ENCODE data around the gene GZMM. TPM values are rescaled to one million over a fixed set of nuclear protein-coding genes. Genes with fewer than 3 reads are reported as not detected.

Gene GZMM
- total and polyA plus RNA-seq, 4 donors: 0.74 to 3.0 (median 2.5) TPM

- Histone ChIP-seq H3K27ac (ENCODE audit: low read depth in 1 of 2, low read length in 1 of 2) (peak overlapping the region; percentile 92 to 99), H3K4me3 (peak overlapping the region; percentile 73), H3K27me3 (ENCODE audit: control insufficient read depth in 3 of 3, insufficient read depth in 3 of 3, low read length in 2 of 3) (peaks cover 0 to 1% (median 0%) of the 10 kb centered on the region in 3 donors), H3K36me3 (ENCODE audit: control insufficient read depth in 4 of 4, insufficient read depth in 4 of 4, low read length in 4 of 4) (no peaks in the 10 kb centered on the region), H3K9me3 (ENCODE audit: control insufficient read depth in 4 of 4, insufficient read depth in 3 of 4, low read length in 3 of 4) (peaks cover 0 to 2% (median 0%) of the 10 kb centered on the region in 4 donors), H3K4me1 (ENCODE audit: control insufficient read depth in 5 of 5, insufficient read depth in 5 of 5, low read length in 5 of 5) (peaks cover 0 to 19% (median 8%) of the 10 kb centered on the region in 5 donors), H3K9ac (ENCODE audit: insufficient read depth in 1 of 2, low read length in 2 of 2) (no peak overlapping the region)
- no peak for ATAC-seq (ENCODE audit: insufficient read depth, low FRiP score)
- WGBS, 2 donors: 68 to 71% methylated on average over 38 of the region's 38 CpGs
- DNase-seq: no peak
- TF ChIP-seq CTCF (IDR thresholded peaks at IDR 0.05; ENCODE audit: control extremely low read depth, extremely low read depth): no peak
Measured at GRCh38 chr19:530134-531008, 13.5 kb upstream of the GZMM start.

DNA sequence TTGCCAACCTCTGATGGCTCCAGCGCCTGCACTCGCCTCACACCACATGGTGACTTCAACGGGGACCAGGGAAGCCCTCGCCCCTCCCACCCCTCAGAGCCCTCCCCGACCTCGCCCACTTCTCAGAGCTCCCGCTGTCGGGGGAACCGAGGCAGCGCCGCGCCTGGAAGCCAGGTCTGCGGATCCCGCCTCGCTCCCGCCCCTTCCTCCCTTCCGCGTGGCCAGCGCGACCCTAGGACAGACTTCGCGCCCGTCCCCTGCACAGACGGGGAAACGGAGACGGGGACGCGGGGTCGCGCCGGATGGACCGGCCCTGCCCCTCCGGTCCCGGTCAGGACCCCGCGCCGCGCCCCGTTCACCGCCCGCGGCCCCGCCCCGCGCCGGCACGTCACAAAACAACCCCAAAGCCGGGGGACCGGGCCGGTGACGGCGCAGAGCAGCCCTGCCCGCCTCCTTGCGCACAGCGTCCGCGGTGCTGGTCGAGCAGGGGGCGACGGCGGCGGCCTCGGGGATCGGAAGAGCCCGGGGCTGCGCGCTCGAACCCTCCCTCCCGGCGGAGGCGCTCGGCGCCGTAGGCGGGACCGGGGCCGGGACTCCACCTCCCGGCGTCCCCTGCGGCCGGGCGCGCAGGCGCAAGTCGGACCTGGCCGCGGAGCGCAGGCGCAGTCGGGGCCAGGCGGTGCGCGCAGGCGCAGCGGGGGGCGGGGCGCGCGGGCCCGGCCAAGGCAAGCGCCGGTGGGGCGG, 12.7 kb upstream of the GZMM start:
- peak; percentile 81 for ATAC-seq (ENCODE audit: insufficient read depth, low FRiP score)
- WGBS, 2 donors: 0 to 1% methylated on average over 56 to 103 of the region's 103 CpGs

GRCh38 chr19:531753-532560, 11.9 kb upstream of the GZMM start, which contains the start of gene CDC34:
Gene CDC34, plus strand, starts transcription at chr19:531760. Its CDS starts 172 bp downstream, at chr19:531932.
- H3K9me3 ChIP-seq (ENCODE audit: control insufficient read depth in 4 of 4, insufficient read depth in 3 of 4, low read length in 3 of 4): peaks cover 0 to 2% (median 0%) of the 10 kb centered on the region in 4 donors
- peaks cover 0 to 20% (median 8%) of the 10 kb centered on the region in 5 donors for H3K4me1 ChIP-seq (ENCODE audit: control insufficient read depth in 5 of 5, insufficient read depth in 5 of 5, low read length in 5 of 5)
- H3K4me3 ChIP-seq: peak within 1 kb of the TSS; percentile 90
- WGBS, 2 donors: 0% methylated on average over 41 to 84 of the region's 84 CpGs
- H3K9ac ChIP-seq (ENCODE audit: insufficient read depth in 1 of 2, low read length in 2 of 2): peak within 1 kb of the TSS; percentile 63 to 89
- H3K27ac ChIP-seq (ENCODE audit: low read depth in 1 of 2, low read length in 1 of 2): peak within 1 kb of the TSS; percentile 92 to 99
- ATAC-seq (ENCODE audit: insufficient read depth, low FRiP score) (no peak), DNase-seq (no peak)
- no peak for TF ChIP-seq CTCF (IDR thresholded peaks at IDR 0.05; ENCODE audit: control extremely low read depth, extremely low read depth)
- peaks cover 2 to 14% (median 6%) of the 10 kb centered on the region in 4 donors for H3K36me3 ChIP-seq (ENCODE audit: control insufficient read depth in 4 of 4, insufficient read depth in 4 of 4, low read length in 4 of 4)
- H3K27me3 ChIP-seq (ENCODE audit: control insufficient read depth in 3 of 3, insufficient read depth in 3 of 3, low read length in 2 of 3): no peaks in the 10 kb centered on the region

More for the DNA sequence above, 12.7 kb upstream of the GZMM start:
- H3K36me3 ChIP-seq (ENCODE audit: control insufficient read depth in 4 of 4, insufficient read depth in 4 of 4, low read length in 4 of 4): peaks cover 0 to 6% (median 1%) of the 10 kb centered on the region in 4 donors
- H3K9me3 ChIP-seq (ENCODE audit: control insufficient read depth in 4 of 4, insufficient read depth in 3 of 4, low read length in 3 of 4): peaks cover 0 to 2% (median 0%) of the 10 kb centered on the region in 4 donors
- TF ChIP-seq CTCF (IDR thresholded peaks at IDR 0.05; ENCODE audit: control extremely low read depth, extremely low read depth): no peak
- no peaks in the 10 kb centered on the region for H3K27me3 ChIP-seq (ENCODE audit: control insufficient read depth in 3 of 3, insufficient read depth in 3 of 3, low read length in 2 of 3)
- DNase-seq: peak; percentile 90 to 92 (median 92)
- H3K27ac ChIP-seq (ENCODE audit: low read depth in 1 of 2, low read length in 1 of 2): peak overlapping the region; percentile 92 to 99
- peak overlapping the region in 1 of 2 donors; percentile 63 for H3K9ac ChIP-seq (ENCODE audit: insufficient read depth in 1 of 2, low read length in 2 of 2)
- peak overlapping the region; percentile 90 for H3K4me3 ChIP-seq
- peaks cover 0 to 20% (median 8%) of the 10 kb centered on the region in 5 donors for H3K4me1 ChIP-seq (ENCODE audit: control insufficient read depth in 5 of 5, insufficient read depth in 5 of 5, low read length in 5 of 5)

All from lung (tissue), 12 donors.